HG03175 (cell line): ENCODE results near the gene GPR17.

ENCODE experiments used
- ATAC-seq: cut with Tn5 transposase; IDR thresholded peaks from one replicate; pipeline ENCODE4 v1.9.1; 2021; ENCODE audit warnings: mild to moderate bottlenecking, moderate library complexity; ENCODE audit not compliant: unreplicated experiment

GPR17 gene

GRCh38 chr2:127652786-127653357, 6.9 kb downstream of the GPR17 start:
- ATAC-seq, result no peak

GRCh38 chr2:127653421-127654083, 7.6 kb downstream of the GPR17 start:
- ATAC-seq, result no peak

GRCh38 chr2:127654084-127654837, 8.3 kb downstream of the GPR17 start:
- ATAC-seq, result no peak

DNA sequence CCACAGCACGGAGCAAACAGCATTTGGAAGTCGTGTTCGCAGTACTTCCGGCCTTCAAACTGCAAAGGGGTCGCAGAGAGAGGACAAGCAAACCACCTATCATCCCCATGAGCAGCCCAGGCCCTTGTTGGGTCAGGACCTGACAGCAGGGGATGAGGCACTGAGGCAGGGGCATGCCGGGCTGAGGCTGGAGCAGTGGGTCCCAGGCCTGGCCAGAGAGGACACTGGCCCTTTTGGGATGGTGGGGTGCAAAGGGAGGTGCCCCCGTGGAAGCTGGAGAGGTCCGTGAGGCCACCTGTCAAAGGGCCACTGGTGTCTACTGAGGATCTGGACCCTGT, 8.9 kb downstream of the GPR17 start:
- ATAC-seq, result no peak

GRCh38 chr2:127655209-127656073, 9.5 kb downstream of the GPR17 start:
- no peak for ATAC-seq

- no peak for ATAC-seq
Observed at GRCh38 chr2:127656569-127657231, 10.7 kb downstream of the GPR17 start.

- ATAC-seq, result no peak
Observed at GRCh38 chr2:127657232-127657595, 11.3 kb downstream of the GPR17 start.

DNA sequence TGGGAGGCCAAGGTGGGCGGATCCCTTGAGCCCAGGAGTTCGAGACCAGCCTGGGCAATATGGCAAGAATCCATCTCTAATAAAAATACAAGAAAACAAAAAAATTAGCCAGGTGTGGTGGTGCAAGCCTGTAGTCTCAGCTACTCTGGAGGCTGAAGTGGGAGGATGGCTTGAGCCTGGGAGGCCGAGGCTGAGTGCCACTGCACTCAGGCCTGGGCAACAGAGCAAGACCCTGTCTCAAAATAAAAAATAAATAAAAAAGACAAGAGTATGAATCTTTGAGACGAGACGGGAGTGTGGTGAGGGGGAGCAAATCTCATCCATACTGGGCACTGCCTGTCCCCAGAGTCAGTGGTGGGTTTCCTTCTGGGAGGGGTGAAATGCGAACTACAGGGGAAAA, 12.2 kb downstream of the GPR17 start:
- ATAC-seq, result no peak

DNA sequence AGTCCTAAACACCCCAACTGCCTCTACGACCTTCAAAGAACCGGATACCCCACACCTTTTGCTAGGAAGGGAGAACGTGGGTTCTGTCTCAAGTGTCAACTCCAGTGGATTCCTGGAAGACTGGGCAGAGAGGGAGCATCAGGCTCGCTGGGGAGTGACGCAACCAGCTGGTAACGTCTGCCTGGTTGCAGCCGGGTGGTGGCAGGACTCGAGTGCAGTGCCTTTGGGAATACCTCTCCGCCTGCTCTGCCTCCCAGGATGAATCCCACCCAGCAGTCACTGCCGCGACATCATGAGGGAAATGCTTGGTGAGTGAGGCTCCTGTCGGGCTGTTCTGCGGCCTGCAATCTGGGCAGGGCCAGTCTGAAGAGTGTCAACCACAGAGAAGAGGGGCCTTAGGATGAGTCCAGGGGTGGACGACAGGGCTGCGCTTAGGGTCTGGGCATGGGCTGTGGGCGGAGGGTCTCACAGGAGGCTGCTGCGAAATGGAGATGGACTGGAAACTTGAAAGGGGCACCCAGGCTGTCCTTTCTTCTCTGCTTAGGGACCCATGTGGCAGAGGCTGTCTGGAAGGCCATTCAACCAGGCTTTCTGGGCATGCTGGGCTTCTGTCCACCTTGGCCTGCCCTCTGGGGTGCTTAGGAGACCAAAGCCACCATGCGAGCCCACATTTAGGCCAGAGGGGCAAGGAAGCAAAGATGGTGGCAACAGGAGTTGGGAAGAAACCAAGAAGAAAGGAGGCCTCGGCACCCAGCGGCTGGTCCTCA, 12.9 kb downstream of the GPR17 start:
- ATAC-seq, result no peak

GRCh38 chr2:127659408-127660290, 13.7 kb downstream of the GPR17 start:
- ATAC-seq, result no peak

GRCh38 chr2:127660291-127660578, 14.3 kb downstream of the GPR17 start:
- ATAC-seq, result no peak

DNA sequence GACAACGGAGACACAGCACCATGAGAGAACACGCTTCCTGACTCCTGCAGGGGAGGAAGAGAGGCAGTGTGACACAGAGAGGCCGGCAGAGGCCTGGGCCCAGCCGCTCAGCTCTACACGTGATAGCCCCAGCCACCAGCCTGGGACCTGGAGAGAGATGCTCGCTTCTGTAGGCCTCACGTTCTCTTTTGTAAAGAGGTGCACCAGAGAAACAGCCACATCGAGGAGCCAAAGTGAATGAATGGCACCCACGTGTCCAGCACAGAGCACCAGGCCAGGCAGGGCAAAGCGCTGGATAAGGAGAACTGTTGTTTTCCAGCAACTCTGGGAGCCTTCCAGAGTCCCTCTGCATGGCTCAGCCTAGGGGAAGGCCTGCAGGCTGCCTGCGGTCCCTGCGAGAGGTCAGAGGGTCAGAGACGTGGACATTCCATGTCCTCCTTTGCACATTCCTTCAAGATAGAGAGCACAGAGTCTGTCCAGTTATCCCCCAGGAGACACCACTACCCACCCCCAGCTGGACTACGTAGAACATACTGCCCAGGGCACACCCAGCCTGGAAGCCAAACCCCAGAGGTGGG, 15.2 kb downstream of the GPR17 start:
- ATAC-seq, result no peak

DNA sequence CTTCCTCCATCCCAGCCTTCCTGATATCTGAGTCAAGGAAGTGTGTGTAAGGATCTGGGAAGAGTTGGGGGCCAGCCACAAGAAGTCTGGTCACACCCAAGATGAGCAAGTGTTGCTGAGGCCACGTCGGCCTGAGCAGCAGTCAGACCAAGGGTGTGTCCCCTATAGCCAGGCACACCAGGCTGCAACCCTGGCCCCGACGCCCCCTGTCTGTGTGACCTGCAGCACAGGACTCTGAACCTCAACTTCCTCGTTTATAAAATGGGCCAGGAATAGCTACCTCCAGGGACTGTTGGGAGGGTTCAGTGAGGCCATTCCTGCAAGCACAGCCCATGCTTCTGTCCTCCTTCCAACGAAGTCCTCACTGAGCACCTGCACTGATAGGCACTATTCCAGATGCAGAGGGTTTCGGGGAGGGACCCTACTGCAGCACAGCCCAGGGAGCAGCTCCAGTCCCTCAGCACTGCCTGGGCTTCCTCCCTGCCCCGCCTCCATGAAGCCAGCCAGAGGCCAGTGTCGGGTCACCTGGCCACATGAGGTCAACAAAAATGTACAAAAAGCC, 16.1 kb downstream of the GPR17 start:
- no peak for ATAC-seq

GRCh38 chr2:127662937-127663565, 17.1 kb downstream of the GPR17 start:
- ATAC-seq, result no peak

- no peak for ATAC-seq
Observed at GRCh38 chr2:127663566-127664064, 17.7 kb downstream of the GPR17 start.

DNA sequence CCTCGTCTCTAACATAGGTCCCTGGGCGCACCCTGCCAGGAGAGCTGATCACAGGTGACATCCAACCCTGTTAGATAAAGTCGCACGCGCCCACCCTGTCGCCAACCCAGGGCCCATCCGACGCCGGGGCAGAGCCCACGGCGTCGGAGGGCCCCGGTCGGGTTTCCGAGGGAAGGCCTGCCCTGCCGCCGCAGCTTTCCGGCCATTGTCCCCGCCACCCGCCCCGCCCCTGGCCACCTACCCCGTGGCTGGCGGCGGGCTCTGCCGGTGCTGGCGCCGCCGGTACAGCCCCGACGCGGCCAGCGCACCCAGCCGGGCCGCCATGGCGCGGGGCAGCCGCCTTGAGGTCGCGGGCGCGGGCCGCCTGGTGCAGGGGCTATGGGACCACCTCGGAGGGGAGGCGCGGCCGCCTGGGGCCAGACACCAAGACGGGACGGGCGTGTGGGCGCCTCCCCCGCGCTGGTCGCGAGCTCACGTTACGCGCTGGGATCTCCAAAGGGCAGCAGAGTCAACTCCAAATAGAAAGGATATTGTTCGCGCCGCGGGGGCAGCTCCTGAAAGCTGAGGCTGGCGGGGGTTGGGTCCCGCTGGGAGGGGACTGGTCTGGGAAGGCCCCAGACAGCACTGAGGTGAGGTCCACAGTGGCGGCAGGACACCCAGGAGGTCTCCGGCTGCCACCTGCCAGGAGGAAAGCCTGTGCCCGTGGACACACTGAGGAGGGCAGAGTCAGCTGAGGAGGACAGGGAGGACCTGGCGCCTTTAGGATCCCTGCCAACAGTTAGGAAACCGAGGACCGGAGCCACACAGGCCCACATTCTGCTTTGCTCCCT, 18.3 kb downstream of the GPR17 start:
- no peak for ATAC-seq

DNA sequence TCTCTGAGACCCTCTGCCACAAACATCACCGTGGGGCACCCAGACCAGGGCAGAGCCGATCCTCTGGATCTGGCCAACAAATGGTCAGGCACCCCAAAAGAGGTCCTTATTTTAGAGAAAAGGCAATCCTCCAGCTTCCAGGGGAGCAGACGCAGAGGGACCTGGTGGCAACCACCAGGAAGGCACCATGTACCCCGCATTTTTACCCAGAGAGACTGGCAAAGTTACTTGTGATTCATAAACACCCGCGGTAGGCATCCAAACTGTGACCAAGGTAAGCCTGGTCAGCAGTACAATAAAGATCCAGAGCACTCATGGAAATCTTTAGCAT, 18.9 kb downstream of the GPR17 start:
- ATAC-seq, result no peak
